HUES64 (cell line): ENCODE measurements around the gene MT1H. TPM values are rescaled to one million over a fixed set of nuclear protein-coding genes. Genes with fewer than 3 reads are reported as not detected.
"Not testable (repeated sequence)": the region's sequence is repeated elsewhere in the genome, so short reads cannot be mapped to it uniquely, and the experiment has no call there.

Experiments
- H3K27ac ChIP-seq: 2 replicates; pipeline ENCODE4 v1.7.0; 2013; ENCODE audit warnings: low read depth, low read length, inconsistent platforms
- H3K27me3 ChIP-seq: 2 replicates; pipeline ENCODE4 v1.6.1; 2013; ENCODE audit warnings: mild to moderate bottlenecking, low read length; ENCODE audit not compliant: insufficient read depth
- H3K36me3 ChIP-seq: 2 replicates; pipeline ENCODE4 v1.6.1; 2013; ENCODE audit warnings: mild to moderate bottlenecking, low read length; ENCODE audit not compliant: insufficient read depth
- H3K4me1 ChIP-seq: 2 replicates; pipeline ENCODE4 v1.6.1; 2013; ENCODE audit warnings: mild to moderate bottlenecking, low read length, moderate library complexity; ENCODE audit not compliant: insufficient read depth
- H3K4me3 ChIP-seq: 2 replicates; pipeline ENCODE4 v1.5.1; 2013; ENCODE audit warnings: mild to moderate bottlenecking, low read length, moderate library complexity
- H3K9ac ChIP-seq: 2 replicates; pipeline ENCODE4 v1.6.1; 2013; ENCODE audit warnings: mild to moderate bottlenecking, low read depth, low read length
- H3K9me3 ChIP-seq: 2 replicates; pipeline ENCODE4 v1.6.1; 2013; ENCODE audit warnings: low read depth, low read length; ENCODE audit not compliant: insufficient read depth
- WGBS: fragments of 150-250, 120-280 bp; methylation state at CpG from one replicate; pipeline ENCODE4 v1.1.7; 2013; ENCODE audit warnings: missing lambda C conversion rate; 5-methylcytosine and 5-hydroxymethylcytosine counted together
- polyA plus RNA-seq, 2 experiments: library from polyadenylated mRNA; stranded (reverse); fragments of 50-300 nt; gene quantifications; one replicate each; pipeline ENCODE4 v1.2.3, GENCODE V29; 2013

The MT1H gene
- polyA plus RNA-seq (2013, experiment 1 of 2) = 37.7 TPM
- 62.8 TPM for polyA plus RNA-seq (2013, experiment 2 of 2)

DNA sequence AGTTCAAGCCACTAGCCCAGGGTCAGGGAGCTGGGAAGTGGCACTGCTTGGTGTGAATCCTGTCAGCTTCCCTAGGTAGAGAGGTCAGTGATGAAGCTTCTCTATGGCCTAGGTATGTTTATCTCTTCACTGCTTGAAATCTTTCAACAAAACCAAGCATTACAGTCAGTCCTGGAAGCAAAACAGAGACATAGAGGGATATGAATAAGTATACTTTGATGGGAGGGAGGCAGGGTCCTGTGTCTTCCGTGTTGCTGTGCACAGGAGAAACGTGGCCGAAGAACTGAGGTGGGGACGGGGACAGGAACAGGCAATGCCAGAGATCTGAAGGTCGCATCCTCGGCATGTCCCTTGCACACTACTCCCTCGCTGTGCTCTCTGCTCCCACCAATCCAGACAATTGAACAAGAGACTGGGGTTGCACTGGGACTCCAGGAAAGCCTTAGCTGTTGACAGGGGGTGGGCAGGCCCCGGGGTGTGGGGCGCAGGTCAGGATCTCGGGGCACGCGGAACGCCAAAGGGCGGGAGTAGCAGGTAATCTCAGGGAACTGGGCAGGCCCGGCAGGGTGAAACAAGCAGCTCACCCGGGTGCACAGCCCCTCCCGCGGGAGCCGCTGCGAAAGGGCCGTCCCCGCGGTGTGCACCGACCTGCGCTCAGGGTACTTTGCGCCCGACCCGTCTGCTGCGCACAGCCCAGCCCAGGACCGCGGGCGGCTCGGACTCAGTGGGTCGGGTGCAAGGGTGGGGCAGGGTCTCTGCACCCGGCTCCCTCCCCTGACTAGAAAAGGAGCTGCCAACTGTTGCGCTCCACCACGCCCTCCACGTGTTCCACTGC is at the start of gene MT1H:
Gene MT1H (plus strand): TSS at position 810 of the 835 bp plus-strand sequence. CDS start 71 bp downstream, outside the sequence.
- H3K9ac ChIP-seq = no peak within 1 kb of the TSS
- H3K9me3 ChIP-seq = no peaks in the 10 kb centered on the region
- 42% methylated on average over 38 of the region's 38 CpGs for WGBS
- H3K4me3 ChIP-seq = peak within 1 kb of the TSS; percentile 33
- H3K27ac ChIP-seq = no peak within 1 kb of the TSS
- H3K27me3 ChIP-seq = peaks cover 99% of the 10 kb centered on the region
- peaks cover 9% of the 10 kb centered on the region for H3K4me1 ChIP-seq
- H3K36me3 ChIP-seq = no peaks in the 10 kb centered on the region

DNA sequence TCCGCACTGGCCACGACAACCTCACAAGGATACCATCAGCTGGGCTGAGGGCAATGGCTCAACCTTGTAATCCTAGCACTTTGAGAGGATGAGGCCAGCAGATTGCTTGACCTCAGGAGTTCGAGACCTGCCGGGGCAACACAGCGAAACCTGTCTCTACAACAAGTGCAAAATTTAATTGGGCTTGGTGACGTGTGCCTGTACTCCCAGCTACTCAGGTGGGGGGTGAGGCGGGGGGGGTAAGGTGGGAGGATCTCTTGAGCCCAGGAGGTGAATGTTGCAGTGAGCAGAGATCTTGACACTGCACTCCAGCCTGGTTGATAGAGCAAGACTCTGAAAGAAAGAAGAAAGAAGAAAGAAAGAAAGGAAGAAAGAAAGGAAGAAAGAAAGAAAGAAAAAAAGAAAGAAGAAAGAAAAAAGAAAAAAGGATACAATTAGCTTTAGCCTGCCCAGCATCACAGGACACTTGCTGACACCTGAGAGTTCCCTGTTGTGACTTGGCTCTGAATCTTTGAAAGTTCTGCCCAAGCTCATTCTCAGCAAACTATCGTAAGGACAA is 49.2 kb upstream of the MT1H start:
- Histone ChIP-seq H3K9me3 (no peaks in the 10 kb centered on the region), H3K27ac (no peak overlapping the region), H3K9ac (no peak overlapping the region), H3K4me3 (no peak overlapping the region), H3K27me3 (peaks cover 98% of the 10 kb centered on the region), H3K4me1 (peaks cover 27% of the 10 kb centered on the region), H3K36me3 (no peaks in the 10 kb centered on the region)
- 76% methylated on average over 8 of the region's 8 CpGs for WGBS

DNA sequence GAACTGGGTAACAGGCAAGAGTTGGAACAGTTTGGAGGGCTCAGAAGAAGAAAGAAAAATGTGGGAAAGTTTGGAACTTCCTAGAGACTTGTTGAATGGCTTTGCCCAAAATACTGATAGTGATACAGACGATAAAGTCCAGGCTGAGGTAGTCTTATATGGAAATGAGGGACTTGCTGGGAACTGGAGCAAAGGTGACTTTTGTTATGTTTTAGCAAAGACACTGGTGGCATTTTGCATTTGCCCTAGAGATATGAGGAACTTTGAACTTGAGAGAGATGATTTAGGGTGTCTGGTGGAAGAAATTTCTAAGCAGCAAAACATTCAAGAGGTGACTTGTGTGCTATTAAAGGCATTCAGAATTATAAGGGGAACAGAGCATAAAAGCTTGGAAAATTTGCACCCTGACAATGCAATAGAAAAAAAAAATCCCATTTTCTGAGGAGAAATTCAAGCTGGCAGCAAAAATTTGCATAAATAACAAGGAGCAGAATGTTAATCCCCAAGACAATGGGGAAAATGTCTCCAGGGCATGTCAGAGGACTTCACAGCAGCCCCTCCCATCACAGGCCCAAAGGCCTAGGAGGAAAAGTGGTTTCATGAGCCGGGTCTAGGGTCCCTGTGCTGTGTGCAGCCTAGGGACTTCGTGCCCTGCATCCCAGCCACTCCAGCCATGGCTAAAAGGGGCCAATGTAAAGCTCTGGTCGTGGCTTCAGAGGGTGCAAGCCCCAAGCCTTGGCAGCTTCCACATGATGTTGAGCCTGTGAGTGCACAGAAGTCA is 47.8 kb upstream of the MT1H start:
- H3K27ac ChIP-seq, H3K36me3 ChIP-seq, H3K9me3 ChIP-seq, H3K4me3 ChIP-seq, H3K9ac ChIP-seq: not testable (repeated sequence)
- 28% methylated on average over 4 of the region's 4 CpGs for WGBS
- peaks cover 37% of the 10 kb centered on the region for H3K4me1 ChIP-seq
- peaks cover 98% of the 10 kb centered on the region for H3K27me3 ChIP-seq

DNA sequence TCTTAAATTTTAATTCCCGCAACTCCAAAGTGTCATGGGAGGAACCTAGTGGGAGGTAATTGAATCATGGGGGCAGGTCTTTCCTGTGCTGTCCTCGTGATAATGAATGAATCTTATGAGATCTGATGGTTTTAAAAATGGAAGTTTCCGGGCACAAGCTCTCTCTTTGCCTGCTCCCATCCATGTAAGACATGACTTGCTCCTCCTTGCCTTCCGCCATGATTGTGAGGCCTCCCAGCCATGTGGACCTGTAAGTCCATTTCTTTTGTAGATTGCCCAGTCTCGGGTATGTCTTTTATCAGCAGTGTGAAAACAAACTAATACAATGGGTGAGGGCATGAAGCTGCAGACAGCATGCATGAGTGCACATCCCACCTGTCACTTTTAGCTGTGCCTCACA is 46.4 kb upstream of the MT1H start:
- Histone ChIP-seq H3K4me1 (peaks cover 33% of the 10 kb centered on the region), H3K27me3 (peaks cover 97% of the 10 kb centered on the region)
- H3K9ac ChIP-seq, H3K4me3 ChIP-seq, H3K27ac ChIP-seq, H3K9me3 ChIP-seq, H3K36me3 ChIP-seq: not testable (repeated sequence)
- WGBS = 88% methylated on average over 5 of the region's 5 CpGs

DNA sequence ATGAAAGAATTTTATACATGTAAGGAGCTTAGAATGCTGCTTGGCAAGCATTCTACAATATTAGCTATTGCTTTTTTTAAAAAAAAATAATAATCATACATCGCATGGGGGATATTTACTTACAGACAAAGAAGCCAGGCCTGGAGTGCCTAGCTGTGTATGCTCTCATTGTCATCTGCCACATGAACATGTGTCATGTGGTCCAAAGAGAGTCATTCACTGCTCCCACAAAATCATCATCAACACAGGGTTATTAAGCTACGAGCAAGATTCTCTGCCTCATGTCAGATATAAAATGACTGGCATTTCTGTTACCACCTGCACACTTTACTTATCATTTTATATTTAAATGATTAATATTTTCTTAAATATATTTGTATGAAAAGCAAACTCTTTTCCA is 46.0 kb upstream of the MT1H start:
- Histone ChIP-seq H3K4me1 (peaks cover 29% of the 10 kb centered on the region), H3K9me3 (no peaks in the 10 kb centered on the region), H3K36me3 (no peaks in the 10 kb centered on the region)

DNA sequence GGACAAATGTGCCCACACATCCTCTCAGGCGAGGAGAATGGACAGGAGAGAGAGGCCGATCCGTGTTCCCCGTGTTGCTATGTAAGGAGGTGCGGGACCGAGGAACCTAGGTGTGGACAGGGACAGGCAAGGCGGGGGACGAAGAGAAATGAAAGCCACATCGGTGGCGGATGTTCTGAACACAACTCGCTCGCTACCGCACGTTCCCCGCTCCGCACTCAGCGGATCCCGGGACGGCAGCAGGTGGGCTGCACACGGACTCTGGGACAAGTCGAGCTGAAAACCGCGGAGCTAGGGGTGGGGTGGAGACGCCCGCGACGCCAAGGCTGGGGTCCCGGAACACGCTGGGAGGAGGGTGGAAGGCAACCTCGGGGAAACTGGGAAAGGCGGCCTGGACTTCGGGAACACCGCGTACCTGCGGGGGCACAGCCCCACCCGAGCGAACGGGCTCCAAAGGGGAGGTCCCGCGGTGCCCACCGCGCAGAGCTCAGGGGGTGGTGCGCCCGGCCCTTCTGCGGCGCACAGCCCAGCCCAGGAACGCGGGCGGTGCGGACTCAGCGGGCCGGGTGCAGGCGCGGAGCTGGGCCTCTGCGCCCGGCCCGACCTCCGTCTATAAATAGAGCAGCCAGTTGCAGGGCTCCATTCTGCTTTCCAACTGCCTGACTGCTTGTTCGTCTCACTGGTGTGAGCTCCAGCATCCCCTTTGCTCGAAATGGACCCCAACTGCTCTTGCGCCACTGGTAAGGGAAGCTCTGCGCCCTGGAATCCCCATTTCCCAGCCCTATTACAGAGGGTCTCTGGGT is 44.3 kb upstream of the MT1H start, which contains the start of gene MT1E:
Gene MT1E (plus strand): TSS at position 642 of the 803 bp plus-strand sequence. CDS start 71 bp downstream, at position 713.
- no peak within 1 kb of the TSS for H3K27ac ChIP-seq
- H3K27me3 ChIP-seq = peaks cover 97% of the 10 kb centered on the region
- WGBS = 4% methylated on average over 62 of the region's 62 CpGs
- H3K4me1 ChIP-seq = peaks cover 27% of the 10 kb centered on the region
- H3K36me3 ChIP-seq = no peaks in the 10 kb centered on the region
- H3K9me3 ChIP-seq = no peaks in the 10 kb centered on the region
- no peak within 1 kb of the TSS for H3K9ac ChIP-seq
- H3K4me3 ChIP-seq = peak within 1 kb of the TSS; percentile 50

More for the DNA sequence above, 46.0 kb upstream of the MT1H start:
- no peak overlapping the region for H3K9ac ChIP-seq
- WGBS = 93% methylated on average over 2 of the region's 2 CpGs
- peaks cover 97% of the 10 kb centered on the region for H3K27me3 ChIP-seq
- no peak overlapping the region for H3K4me3 ChIP-seq
- H3K27ac ChIP-seq = no peak overlapping the region

DNA sequence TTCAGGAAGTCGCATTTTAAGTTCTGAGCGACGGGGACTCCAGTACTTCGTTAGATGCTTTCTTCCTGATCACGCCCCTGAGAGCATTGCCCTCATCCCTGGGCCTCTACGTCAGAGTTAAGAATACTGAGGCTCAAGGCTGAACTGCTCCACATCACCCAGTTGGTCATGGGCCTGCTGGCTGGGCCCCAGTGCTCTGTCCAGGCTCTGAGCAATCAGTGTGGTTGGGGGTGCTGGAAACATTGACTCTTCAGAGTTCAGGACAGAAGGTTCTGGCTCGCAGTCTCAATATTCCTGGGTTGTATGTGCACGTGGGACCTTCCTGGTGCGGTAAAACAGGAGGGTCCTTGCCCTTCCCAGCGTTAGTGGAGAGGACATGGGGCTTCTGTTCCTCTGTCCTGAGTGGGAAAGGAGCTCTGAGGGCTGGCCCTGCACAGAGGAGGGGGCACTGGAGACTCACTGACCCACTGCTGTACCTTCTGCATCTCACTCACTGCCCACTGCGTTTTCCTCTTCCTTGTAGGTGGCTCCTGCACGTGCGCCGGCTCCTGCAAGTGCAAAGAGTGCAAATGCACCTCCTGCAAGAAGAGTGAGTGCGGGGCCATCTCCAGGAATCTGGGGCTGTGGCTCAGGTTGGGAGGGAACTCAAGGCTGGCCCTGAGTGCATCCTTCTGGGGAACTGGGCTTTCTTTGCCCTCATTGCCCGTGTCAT is 43.5 kb upstream of the MT1H start:
- Histone ChIP-seq H3K9ac (no peak overlapping the region), H3K27ac (no peak overlapping the region), H3K36me3 (no peaks in the 10 kb centered on the region), H3K9me3 (no peaks in the 10 kb centered on the region), H3K4me3 (peak overlapping the region; percentile 50), H3K4me1 (peaks cover 25% of the 10 kb centered on the region), H3K27me3 (peaks cover 98% of the 10 kb centered on the region)
- 31% methylated on average over 16 of the region's 16 CpGs for WGBS

DNA sequence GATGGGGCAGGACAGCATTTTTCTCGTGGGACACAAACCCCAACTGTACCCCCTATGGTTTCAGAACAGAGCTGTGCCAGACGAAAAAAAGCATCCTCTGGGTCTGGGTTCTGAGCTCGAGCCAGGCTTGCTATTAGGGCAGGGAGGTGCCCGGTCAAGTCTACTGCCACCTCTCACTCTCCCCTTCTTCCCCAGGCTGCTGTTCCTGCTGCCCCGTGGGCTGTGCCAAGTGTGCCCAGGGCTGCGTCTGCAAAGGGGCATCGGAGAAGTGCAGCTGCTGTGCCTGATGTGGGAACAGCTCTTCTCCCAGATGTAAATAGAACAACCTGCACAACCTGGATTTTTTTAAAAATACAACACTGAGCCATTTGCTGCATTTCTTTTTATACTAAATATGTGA is 42.9 kb upstream of the MT1H start:
- H3K36me3 ChIP-seq = no peaks in the 10 kb centered on the region
- H3K27me3 ChIP-seq = peaks cover 98% of the 10 kb centered on the region
- WGBS = 73% methylated on average over 7 of the region's 7 CpGs
- no peaks in the 10 kb centered on the region for H3K9me3 ChIP-seq
- no peak overlapping the region for H3K9ac ChIP-seq
- no peak overlapping the region for H3K27ac ChIP-seq
- H3K4me1 ChIP-seq = peaks cover 20% of the 10 kb centered on the region
- H3K4me3 ChIP-seq = no peak overlapping the region

DNA sequence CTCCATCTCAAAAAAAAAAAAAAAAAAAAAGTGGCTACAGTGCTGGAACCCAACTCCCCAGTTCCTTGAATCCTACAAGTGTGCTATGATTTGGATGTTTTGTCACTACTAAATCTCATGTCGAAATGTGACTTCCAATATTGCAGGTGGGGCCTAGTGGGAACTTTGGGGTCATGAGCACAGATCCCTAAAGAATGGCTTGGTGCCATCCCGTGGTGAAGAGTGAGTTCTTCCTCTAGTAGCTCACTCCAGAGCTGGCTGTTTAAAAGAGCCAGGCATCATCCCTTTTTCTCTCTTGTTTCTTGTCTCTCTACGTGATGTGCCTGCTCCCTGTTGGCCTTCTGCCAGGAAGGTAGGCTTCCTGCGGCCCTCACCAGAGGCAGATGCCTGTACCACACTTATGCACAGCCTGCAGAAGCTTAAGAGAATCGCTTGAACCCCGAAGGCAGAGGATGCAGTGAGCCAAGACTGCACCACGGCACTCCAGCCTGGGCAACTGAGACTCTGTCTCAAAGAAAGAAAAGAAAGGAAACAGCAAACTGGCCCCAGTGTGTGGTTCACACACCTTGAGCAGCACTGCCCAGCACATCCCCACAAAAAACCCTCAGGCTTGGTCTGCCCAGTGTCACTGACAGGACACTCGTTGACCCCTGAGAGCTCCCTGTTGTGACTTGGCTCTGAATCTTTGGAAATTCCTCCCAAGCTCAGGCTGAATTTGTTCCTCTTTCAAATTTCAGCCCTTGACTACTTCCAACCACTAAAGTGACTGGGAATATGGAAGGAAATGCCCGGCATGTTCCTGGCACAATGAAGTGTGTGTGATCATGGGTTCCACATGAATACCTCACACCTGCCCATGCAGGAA is 40.9 kb upstream of the MT1H start:
- Histone ChIP-seq H3K9ac (no peak overlapping the region), H3K9me3 (no peaks in the 10 kb centered on the region), H3K27me3 (peaks cover 98% of the 10 kb centered on the region), H3K27ac (no peak overlapping the region), H3K4me1 (peaks cover 13% of the 10 kb centered on the region; the same call in 1 of the 2 replicates), H3K36me3 (no peaks in the 10 kb centered on the region), H3K4me3 (no peak overlapping the region)
- WGBS = 77% methylated on average over 9 of the region's 9 CpGs
